LoVo (cell line): ENCODE results near the gene MAP6.

Experiments
- DNase-seq: peaks from one replicate; pipeline ENCODE4 v3.0.0-alpha.2; 2016; ENCODE audit warnings: low spot score

MAP6 gene

GRCh38 chr11:75667255-75667830, 1.5 kb downstream of the MAP6 start:
- no peak for DNase-seq

- no peak for DNase-seq
Observed at GRCh38 chr11:75665990-75666389, 2.8 kb downstream of the MAP6 start.

- no peak for DNase-seq
Observed at GRCh38 chr11:75665126-75665525, 3.7 kb downstream of the MAP6 start.

- DNase-seq = no peak
Observed at GRCh38 chr11:75664389-75664788, 4.4 kb downstream of the MAP6 start.

- no peak for DNase-seq
Observed at GRCh38 chr11:75663808-75664207, 5.0 kb downstream of the MAP6 start.

- no peak for DNase-seq
Observed at GRCh38 chr11:75659836-75660235, 9.0 kb downstream of the MAP6 start.

- DNase-seq = no peak
Observed at GRCh38 chr11:75656044-75656727, 12.7 kb downstream of the MAP6 start.

GRCh38 chr11:75655605-75656004, 13.2 kb downstream of the MAP6 start:
- DNase-seq = no peak

- no peak for DNase-seq
Observed at GRCh38 chr11:75654314-75654713, 14.5 kb downstream of the MAP6 start.

- DNase-seq = no peak
Observed at GRCh38 chr11:75653532-75653931, 15.3 kb downstream of the MAP6 start.

- no peak for DNase-seq
Observed at GRCh38 chr11:75652936-75653335, 15.9 kb downstream of the MAP6 start.

GRCh38 chr11:75651218-75651617, 17.6 kb downstream of the MAP6 start:
- DNase-seq = no peak

GRCh38 chr11:75650167-75650723, 18.6 kb downstream of the MAP6 start:
- no peak for DNase-seq

GRCh38 chr11:75644946-75645345, 23.9 kb downstream of the MAP6 start:
- DNase-seq = no peak

- no peak for DNase-seq
Observed at GRCh38 chr11:75644370-75644769, 24.5 kb downstream of the MAP6 start.

GRCh38 chr11:75642402-75643113, 26.3 kb downstream of the MAP6 start:
- DNase-seq = no peak

- DNase-seq = no peak
Observed at GRCh38 chr11:75639762-75640181, 29.1 kb downstream of the MAP6 start.

- no peak for DNase-seq
Observed at GRCh38 chr11:75637998-75638397, 30.8 kb downstream of the MAP6 start.

GRCh38 chr11:75635066-75635862, 33.6 kb downstream of the MAP6 start:
- DNase-seq = no peak

GRCh38 chr11:75633409-75634066, 35.3 kb downstream of the MAP6 start:
- DNase-seq = no peak

GRCh38 chr11:75632962-75633361, 35.9 kb downstream of the MAP6 start:
- no peak for DNase-seq

GRCh38 chr11:75632450-75632849, 36.4 kb downstream of the MAP6 start:
- DNase-seq = no peak
